Endothelial cell of umbilical vein (primary cell): Measurements from ENCODE around the gene SP1.

Experiments used
- CTCF ChIP-seq, 2 donors: IDR thresholded peaks; 1 replicate in 1 of 2; 2 replicates in 1 of 2; pipeline ENCODE4 v1.5.1; 2011; ENCODE audit warnings: low read length in 2 of 2, mild to moderate bottlenecking in 2 of 2, moderate library complexity in 2 of 2, control low read depth in 1 of 2, inconsistent platforms in 1 of 2, low read depth in 1 of 2; ENCODE audit not compliant: insufficient read depth in 1 of 2; ENCODE audit errors: extremely low read depth in 1 of 2
- EZH2 ChIP-seq: IDR thresholded peaks from 2 replicates; pipeline ENCODE4 v1.6.1; 2012; ENCODE audit warnings: borderline replicate concordance, low read depth, mild to moderate bottlenecking, moderate library complexity, low read length, inconsistent platforms; ENCODE audit not compliant: severe bottlenecking
- JUN ChIP-seq: IDR thresholded peaks from 2 replicates; pipeline ENCODE4 v1.6.1; 2011; ENCODE audit warnings: borderline replicate concordance, low read depth; ENCODE audit not compliant: insufficient read length, insufficient read depth
- MAX ChIP-seq: IDR thresholded peaks from 2 replicates; pipeline ENCODE4 v1.6.1; 2011; ENCODE audit not compliant: insufficient read depth, insufficient read length
- POLR2A ChIP-seq: IDR thresholded peaks from 2 replicates; pipeline ENCODE4 v1.6.1; 2012; ENCODE audit warnings: low read depth, mild to moderate bottlenecking, control low read depth, low read length
- POLR2AphosphoS5 ChIP-seq: IDR thresholded peaks from 2 replicates; pipeline ENCODE4 v1.6.1; 2012; ENCODE audit warnings: low read depth, mild to moderate bottlenecking, control low read depth, low read length, moderate library complexity; ENCODE audit not compliant: insufficient read depth

- no peak for TF ChIP-seq POLR2A
- TF ChIP-seq CTCF (IDR thresholded peaks at IDR 0.05; ENCODE audit: extremely low read depth in 1 of 2, insufficient read depth in 1 of 2, low read depth in 1 of 2, low read length in 2 of 2): no peak
- no peak for TF ChIP-seq EZH2
- no peak for TF ChIP-seq POLR2AphosphoS5
- no peak for TF ChIP-seq JUN
- no peak for TF ChIP-seq MAX
Observed at GRCh38 chr12:53424626-53425514, 44.9 kb downstream of the SP1 start.
